ENCODE data around the gene SLC22A7.

DNA sequence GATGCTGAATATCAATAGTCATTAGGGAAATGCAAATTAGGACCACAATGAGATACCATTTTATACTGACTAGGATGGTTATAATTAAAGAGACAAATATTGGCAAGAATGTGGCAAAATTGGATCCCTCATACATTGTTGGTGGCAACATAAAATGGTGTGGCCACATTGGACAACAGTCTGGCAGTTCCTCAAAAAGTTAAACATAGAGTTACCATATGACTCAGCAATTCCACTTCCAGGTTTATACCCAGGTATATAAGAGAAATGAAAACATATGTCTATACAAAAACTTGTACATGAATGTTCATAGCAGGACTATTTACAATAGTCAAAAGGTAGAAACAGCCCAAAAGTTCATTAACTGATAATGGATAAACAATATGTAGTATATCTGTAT lies 12.6 kb downstream of the SLC22A7 start:
- TF ChIP-seq POLR2A (IDR thresholded peaks at IDR 0.05; ENCODE audit: low read length): no peak
- no peak for TF ChIP-seq GATA1 (IDR thresholded peaks at IDR 0.05; ENCODE audit: low read depth, low read length)
